ENCODE measurements around the gene SUN1.
"Not testable (repeated sequence)": the region's sequence is repeated elsewhere in the genome, so short reads cannot be mapped to it uniquely, and the experiment has no call there.

SUN1 gene

DNA sequence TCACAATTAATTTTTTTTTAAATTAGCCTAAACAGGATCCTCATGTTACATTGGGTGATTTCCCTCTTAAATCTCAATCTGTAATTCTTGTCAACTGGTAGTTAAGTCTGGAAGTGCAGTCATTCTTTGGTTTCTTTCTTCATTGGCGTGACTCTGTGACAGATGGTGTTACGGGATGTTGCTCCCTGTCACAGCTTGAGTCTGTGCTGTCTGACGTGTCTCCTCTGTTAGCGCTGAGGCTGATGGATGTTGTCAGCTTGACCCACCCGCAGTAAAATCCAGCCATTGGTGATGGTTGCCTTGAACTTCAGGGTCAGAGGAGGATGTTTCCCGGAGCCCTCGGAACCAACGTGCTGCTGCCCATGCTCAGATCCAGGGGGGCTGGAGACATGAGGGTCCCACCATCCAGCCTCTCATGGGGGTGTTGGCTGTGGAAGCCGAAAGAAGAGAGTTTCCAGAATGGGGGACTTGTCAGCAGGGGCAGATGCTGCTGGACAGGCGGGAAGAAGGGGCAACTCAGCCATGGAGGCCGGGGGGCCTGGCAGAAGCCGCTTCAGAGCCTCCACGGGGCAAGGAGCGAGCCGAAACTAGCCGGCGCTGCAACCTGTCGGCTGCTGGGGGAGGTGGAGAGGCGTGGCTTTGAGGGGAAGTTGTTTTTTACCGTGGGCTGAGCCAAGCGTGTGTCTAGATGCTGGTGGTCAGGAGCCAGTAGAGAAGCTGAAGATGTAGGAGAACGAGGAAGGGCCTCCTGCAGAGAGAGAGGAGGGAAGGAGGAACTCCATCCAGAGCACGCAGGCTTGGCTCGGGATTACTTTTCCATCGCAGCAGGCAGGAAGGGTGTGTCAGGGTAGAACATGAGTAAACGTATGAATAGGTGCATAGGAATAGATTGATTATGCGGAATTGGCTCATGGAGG, 3.5 kb downstream of the SUN1 start:
- DNase-seq, result no peak

DNA sequence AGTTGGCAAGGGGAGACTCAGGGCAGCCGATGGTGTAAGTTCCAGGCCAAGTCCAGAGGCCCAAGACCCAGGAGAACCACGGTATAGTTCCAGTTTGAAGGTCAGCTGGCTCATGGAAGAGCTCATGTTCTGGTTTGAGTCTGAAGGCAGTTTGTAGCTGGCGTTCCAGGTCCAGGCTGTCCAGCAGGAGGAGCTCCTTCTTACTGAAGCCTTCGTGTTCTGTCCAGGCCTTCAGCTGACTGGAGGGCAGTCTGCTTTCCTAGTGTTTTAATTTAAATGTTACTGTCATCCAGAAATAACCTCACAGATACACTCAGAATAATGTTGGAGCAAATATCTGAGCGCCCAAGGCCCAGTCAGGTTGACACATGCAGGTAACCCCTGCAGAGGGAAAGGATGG, 4.2 kb downstream of the SUN1 start:
- no peak for DNase-seq

DNA sequence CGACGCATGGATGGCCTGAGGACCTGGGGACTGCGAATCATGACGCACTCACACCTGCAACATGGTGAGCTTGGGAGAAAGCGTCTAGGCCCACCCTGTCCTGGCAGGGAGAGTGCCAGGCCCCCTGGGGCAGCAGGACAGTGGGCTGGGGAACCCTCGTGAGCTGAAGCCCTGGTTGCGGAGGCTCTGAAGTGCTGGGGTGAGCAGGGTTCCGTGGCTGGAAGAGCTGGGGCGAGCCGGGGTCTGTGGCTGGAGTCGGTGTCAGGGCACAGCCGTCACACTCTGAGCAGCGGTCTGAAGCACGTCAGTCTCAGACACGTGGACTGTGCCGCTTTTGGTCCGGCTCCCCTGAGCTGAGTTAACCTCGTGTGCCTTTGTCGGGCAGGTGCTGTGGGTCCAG, 4.7 kb downstream of the SUN1 start:
- no peak for DNase-seq

DNA sequence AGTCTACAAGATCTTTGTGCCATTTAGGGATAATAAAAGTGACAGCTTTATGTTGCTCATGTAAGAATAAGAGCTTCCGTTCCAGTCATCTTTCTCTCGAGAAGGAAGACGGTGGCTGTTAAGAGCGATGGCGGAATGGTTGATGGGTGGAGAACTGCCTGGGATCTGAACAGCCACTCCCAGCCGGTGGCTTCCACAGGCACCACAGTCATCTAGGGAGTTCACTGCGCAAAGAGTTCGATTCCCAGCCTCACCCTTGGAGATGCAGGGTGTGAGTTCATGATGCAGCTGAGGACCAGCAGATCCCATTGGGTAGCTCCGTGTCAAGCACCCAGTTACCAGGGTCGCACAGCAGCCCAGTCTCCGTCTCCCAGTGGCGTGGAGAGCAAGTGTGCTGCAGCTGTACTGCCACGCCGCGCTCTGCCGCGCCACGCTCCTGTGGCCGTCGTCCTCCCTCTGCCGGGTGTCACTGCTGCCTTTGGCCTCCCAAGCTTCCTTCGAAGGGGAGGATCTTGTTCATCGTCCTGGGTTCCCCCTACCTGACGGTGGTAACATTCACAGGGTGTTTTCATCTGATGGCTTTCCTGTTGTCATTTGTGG, 7.8 kb downstream of the SUN1 start:
- no peak for DNase-seq

DNA sequence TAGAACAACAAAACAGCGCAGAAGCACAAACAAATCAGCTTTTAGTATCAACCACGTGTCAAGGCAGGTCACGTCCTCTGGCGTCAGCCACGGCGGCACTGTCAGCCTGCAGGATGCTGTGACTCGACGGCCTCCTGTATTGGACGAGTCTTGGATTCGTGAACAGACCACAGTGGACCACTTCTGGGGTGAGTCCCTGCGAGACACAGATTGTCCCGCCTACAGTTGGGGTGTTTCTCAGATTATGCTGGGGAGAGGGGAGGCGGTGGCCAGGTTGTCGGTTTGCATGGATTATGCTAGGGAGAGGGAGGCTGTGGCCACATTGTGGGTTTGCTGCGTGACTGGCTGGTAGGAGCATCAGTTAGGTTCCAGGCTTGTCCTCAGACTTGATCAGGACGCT, 9.7 kb downstream of the SUN1 start:
- no peak for DNase-seq

DNA sequence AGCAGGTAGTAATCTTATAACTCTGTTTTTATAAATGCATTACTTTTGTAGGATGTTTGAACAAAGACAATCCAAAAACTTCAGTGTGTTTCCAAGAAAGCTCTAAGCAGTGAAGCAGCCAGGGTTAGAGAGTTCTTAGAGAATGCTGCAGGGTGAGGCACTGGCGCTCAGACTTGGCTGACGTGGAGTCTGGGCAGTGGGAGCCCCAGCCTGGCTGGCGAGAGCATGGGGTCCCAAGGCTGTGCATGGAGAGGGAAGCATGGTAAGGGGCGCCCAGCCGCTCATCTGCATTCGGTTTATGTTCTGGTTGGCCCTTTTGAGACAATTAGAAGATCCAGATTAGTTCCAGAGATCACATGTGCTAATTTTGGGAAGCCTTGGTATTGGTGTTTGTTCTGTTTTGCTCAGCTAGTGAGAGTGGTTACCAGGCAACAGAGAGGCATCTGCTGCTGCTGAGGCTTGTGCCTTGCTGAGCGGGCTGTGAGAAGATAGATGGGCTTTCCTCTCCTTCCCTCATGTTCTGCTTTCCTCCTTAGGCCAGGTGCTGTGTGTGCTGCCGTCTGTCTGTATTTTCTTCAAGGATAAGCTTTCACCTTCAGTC, 10.3 kb downstream of the SUN1 start:
- no peak for DNase-seq

DNA sequence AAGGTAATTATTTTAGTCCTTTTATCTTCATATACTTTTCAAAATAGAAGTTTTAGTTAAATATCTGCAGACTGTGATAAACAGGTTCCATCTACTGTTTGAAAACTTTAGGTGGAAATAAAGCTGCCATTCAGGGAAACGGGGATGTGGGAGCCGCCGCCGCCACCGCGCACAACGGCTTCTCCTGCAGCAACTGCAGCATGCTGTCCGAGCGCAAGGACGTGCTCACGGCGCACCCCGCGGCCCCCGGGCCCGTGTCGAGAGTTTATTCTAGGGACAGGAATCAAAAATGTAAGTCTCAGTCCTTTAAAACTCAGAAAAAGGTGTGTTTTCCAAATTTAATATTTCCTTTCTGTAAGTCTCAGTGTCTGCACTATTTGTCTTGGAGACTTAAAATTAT, 11.0 kb downstream of the SUN1 start:
- DNase-seq, result no peak

DNA sequence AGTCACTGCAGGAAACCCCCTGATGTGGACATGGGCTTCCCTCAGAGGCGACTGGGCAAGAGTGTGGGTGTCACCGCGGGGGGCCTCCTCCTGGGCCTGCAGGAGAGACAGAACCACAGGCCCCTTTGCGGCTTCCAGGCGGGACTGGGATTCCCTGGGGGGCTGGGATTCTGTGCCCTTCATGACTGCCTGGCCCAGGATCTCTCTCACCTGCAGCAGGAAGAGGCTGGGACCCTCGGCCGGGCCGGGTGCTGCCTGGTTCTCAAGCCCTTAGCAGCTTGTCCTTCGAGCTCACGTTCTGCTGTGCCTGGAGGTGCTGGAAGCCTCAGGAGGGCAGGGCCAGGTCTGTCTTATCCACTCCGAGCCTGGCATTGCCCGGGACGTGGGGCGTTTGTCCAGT, 11.8 kb downstream of the SUN1 start:
- no peak for DNase-seq

DNA sequence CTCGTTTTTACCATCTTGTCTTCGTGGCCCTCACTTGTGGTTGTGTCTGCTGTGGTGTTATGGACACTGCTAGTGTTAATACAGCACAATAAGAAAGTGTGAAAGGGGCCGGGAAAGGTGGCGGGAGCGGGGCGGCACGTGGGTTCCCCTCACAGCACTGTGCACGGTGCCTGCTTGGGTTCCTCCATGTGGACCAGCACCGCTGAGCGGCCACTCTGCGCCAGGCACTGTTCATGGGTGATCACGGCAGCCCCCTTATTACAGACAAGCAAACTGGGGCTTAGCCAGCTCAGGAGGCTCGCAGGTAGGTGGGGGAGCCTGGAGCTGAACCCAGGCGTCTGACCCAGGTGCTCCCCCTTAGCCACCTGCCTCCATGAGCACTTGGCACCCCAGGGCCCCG, 12.2 kb downstream of the SUN1 start:
- no peak for DNase-seq

DNA sequence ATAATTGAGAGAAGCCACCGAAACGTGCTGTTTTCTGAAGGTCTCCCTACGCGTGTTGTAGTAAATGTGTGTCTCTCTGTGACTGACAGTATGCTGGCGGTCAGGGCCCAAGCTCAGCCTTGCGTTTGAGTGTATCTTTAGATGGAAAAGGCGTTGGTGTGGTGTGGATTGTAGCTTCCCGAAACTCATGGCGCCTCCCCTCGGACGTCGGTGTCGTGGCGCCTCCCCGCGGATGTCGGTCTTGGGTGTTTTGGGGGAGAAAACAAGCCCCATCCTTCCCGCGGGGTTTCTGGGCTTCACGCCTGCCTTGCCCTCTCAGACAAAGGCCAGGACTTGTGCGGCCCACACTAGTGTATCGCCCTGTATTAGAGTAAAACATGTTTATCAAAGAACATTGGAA, 12.8 kb downstream of the SUN1 start:
- DNase-seq, result no peak

DNA sequence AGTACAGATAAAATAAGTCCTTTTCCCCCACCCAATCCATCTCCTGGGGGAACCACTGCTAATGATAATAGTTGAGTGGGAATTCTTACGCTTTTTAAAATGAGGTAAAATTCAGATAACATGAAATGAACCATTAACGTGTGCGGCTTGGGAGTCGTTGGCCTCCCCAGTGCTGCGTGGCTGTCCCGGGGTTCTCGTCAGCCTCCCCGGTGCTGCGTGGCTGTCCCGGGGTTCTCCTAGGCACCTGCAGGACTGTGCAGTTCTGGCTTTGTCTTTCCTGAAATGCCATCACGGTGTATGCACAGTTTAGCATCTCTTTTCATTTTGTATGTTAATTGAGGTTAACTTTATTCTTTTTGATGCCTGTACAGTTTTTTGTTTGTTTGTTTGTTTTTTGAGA, 13.5 kb downstream of the SUN1 start:
- no peak for DNase-seq

DNA sequence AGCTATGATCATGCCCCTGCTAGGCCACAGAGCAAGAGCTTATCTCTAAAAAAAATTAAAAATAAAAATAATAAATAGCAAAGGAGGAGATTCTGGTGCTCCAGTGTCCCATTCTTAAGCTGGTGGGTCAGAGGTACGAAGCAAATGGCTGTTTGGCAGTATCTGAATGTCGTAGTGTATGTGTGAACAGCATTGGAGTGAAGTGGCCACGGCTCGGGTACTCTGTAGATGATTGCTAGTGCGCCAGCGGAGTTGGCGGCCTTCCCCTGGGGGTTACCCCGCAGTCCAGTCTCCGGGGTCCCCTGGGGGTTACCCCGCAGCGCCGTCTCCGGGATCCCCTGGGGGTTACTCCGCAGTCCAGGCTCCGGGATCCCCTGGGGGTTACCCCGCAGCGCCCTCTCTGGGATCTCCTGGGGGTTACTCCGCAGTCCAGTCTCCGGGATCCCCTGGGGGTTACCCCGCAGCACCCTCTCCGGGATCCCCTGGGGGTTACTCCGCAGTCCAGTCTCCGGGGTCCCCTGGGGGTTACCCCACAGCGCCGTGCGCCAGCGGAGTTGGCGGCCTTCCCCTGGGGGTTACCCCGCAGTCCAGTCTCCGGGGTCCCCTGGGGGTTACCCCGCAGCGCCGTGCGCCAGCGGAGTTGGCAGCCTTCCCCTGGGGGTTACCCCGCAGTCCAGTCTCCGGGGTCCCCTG, 14.8 kb downstream of the SUN1 start:
- not testable (repeated sequence) for DNase-seq

DNA sequence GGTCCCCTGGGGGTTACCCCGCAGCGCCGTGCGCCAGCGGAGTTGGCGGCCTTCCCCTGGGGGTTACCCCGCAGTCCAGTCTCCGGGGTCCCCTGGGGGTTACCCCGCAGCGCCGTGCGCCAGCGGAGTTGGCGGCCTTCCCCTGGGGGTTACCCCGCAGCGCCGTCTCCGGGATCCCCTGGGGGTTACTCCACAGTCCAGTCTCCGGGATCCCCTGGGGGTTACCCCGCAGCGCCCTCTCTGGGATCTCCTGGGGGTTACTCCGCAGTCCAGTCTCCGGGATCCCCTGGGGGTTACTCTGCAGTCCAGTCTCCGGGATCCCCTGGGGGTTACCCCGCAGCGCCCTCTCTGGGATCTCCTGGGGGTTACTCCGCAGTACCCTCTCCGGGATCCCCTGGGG, 15.5 kb downstream of the SUN1 start:
- not testable (repeated sequence) for DNase-seq

DNA sequence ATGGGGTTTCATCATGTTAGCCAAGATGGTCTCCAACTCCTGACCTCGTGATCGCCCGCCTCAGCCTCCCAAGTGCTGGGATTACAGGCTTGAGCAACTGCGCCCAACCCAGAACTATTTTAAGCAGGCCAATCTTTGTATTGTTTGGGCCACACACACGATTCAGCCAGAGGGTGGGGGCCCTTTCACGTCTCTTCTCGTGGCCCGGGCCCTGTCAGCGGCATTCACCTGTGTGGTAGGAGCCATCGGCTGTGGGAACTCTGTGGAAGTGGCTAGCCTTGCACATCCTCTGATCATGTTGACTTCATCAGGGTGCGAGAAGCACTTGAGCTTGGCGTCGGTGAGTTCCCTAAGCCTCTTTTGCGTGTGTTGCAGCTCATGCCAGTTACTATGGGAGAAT, 16.9 kb downstream of the SUN1 start:
- DNase-seq, result no peak

DNA sequence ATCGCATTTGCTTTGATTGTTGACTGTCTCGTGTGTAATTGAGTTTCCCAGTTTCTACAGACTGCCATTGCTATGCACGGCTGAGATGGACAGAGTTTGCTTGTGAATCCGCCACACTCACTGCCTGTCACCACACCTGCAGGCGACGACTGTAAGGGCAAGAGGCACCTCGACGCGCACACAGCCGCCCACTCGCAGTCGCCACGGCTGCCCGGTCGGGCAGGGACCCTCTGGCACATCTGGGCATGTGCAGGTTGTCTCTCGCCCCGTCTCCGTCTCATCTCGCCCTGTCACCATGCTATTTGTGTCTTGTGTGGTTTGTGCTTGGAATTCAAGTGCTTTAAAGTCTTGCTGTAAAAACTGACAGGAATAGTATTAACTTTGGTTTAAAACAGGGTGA, 17.5 kb downstream of the SUN1 start:
- no peak for DNase-seq

DNA sequence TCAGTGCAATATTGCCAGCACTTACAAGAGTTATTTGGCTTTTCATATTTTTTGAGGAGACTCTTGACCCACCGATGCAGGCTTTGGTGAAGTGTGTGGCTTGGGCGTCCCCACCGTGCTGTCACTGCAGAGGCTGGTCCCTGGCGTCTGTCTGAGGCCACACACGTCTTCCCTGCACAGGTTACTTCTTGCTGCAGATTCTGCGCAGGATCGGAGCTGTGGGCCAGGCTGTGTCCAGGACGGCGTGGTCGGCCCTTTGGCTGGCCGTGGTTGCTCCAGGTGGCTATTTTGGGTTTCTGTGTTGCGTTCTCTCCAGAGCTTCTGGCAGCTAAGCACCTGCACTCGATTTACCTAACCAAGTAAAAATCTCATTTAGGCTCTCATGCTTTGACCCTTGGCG, 18.9 kb downstream of the SUN1 start:
- DNase-seq, result no peak

DNA sequence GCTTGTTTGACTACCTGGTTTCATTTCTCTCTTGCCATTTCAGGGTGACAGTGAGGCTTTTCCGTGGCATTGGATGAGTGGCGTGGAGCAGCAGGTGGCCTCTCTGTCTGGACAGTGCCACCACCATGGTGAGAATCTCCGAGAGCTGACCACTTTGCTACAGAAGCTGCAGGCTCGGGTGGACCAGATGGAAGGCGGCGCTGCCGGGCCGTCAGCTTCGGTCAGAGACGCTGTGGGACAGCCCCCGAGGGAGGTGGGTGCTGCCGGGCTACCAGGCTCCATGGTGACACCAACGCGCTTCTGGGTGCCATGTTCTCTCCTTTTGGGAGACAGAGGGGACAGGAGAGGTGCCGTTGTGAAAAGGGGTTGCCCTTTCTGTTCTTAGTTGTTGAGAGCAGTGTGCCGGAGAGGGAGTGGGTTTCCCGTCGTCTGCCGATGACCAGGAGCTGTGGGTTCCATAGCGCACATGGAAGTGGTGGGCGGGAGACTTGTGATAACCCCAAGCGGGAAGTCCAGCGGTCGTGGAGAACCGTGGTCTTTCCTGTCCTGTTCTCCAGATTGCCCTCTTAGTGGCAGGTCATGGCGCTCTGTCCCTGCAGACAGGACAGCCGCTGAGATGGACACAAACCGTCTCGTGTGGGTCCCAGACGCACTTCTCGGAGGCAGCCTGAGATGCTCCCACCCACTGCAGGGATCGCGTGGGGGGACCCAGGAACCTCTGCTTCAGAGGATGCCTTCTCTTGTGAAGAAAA, 21.3 kb downstream of the SUN1 start:
- no peak for DNase-seq

DNA sequence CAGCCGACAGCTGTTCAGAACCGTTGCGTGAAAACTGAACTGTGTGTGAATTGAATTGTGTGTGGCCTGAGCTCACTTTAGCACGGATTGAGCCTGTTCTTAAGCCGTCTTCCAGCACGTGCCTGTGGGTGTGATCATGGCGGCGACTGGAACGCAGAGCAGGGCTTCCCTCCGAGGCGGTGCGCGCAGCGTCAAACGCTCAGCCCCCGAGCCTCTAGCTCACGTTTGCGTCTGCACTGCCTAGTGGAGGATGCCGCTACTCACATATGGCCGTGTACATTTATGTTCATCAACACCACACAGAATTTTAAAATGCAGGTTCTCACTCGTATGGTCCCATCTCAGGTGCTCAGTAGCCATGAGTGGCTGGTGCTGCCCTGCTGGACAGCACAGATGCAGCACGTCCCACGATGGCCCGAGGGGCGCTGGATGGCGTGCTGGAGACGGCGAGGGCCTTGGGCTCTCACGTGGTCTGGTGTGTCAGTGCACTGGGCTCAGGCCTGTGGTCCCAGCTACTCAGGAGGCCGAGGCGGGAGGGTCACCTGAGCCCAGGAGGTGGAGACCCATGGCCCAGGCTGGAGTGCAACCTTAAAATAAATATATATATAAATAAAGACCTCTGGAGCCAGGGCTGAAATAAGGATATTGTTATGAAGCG, 22.0 kb downstream of the SUN1 start:
- no peak for DNase-seq

DNA sequence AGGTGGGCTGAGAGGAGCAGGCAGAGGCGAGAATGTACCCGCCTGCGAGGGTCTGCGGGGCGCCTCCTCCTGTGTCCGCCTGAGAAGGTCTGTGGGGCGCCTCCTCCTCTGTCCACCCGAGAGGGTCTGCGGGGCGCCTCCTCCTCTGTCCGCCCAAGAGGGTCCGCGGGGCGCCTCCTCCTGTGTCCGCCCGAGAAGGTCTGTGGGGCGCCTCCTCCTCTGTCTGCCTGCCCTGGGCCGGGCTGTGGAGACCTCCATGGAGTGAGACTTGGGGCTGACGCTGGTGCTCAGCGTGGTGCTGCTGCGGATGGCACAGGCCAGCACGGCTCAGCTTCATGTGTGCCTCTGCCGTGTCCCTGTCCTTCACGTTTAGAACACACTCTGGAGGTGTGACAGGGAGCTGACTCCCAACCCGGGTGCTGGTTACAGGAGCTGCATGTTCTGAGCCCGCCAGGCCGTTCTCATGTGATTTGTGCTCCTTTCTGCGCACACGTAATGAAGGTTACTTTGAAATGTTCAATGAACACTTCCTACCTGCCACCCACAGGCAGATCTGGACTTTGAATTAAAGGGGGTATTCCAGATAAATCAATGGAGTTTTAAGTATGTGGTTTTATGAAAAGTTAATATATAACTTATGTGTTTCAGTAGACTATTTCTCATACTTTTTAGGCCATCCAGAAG, 23.6 kb downstream of the SUN1 start:
- no peak for DNase-seq

DNA sequence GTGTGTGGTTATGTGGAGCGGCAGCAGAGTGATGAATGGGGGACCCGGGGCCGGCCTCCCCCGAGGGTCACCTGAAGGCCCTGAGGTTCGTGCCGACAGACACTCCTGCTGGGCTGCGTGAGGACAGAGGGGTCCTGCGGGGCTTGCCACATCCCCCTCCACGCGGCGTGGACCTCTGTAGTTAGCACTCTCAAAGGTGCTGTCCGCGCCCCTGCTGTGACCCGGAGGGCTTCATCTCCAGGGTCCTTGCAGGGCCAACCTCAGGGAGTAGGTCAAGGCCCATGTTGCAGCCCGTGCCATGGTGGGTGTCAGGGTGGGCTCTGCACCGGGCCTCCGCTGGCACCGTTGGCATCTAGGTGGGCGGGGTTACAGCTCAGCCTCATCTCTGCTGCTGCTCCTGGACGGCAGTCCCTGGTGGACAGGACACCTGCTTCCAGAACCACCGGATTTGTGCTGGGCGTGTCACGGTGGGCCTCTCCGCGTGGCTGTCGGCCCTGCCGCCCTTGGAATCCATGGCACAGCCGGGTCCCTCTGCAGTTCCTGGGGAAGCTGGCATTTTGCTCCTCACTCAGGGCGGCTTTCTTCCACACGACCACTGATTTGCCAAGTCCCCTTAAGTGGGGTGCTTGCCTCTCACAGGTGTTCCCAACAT, 24.3 kb downstream of the SUN1 start:
- DNase-seq, result no peak

DNA sequence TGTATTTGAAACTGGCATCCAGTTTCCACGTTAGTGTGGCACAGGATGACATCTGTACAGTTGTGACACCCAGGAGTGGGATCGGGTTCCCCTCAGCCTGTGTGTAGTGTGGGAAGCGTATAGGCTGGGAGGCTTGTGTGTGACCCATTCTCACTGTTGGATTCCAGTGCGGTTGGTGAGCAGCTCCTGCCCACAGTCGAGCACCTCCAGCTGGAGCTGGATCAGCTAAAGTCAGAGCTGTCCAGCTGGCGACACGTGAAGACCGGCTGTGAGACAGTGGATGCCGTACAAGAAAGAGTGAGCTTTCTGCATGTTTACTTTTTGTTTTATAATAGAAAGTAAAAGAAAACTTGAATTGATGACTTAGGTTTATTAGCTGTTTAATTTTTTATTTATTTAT, 25.4 kb downstream of the SUN1 start:
- no peak for DNase-seq

Data from stimulated activated CD4-positive, alpha-beta T cell treated with anti-CD3 and anti-CD28 coated beads, Interleukin-15, amount 100 ng/mL, for 24 hours (primary cell).